EL (cell line): ENCODE measurements around the gene YIF1A.
"Not testable (repeated sequence)": the region's sequence is repeated elsewhere in the genome, so short reads cannot be mapped to it uniquely, and the experiment has no call there.

Source experiments
- DNase-seq: peaks from one replicate; pipeline ENCODE4 v3.0.0-alpha.2; 2016

YIF1A gene

GRCh38 chr11:66311470-66311964, 22.6 kb upstream of the YIF1A start:
- DNase-seq: no peak

GRCh38 chr11:66310803-66311440, 22.0 kb upstream of the YIF1A start:
- not testable (repeated sequence) for DNase-seq

- DNase-seq: no peak
Measured at GRCh38 chr11:66310324-66310723, 21.4 kb upstream of the YIF1A start.

- no peak for DNase-seq
Measured at GRCh38 chr11:66309475-66309874, 20.5 kb upstream of the YIF1A start.

GRCh38 chr11:66302656-66303055, 13.7 kb upstream of the YIF1A start:
- no peak for DNase-seq

- DNase-seq: no peak
Measured at GRCh38 chr11:66299186-66299585, 10.2 kb upstream of the YIF1A start.

GRCh38 chr11:66297610-66298009, 8.7 kb upstream of the YIF1A start:
- no peak for DNase-seq

GRCh38 chr11:66294626-66295620, 6.0 kb upstream of the YIF1A start:
- no peak for DNase-seq

- no peak for DNase-seq
Measured at GRCh38 chr11:66293777-66294625, 5.1 kb upstream of the YIF1A start.

- DNase-seq: no peak
Measured at GRCh38 chr11:66293352-66293751, 4.4 kb upstream of the YIF1A start.

- no peak for DNase-seq
Measured at GRCh38 chr11:66292543-66293332, 3.8 kb upstream of the YIF1A start.

- no peak for DNase-seq
Measured at GRCh38 chr11:66291706-66292542, 3.0 kb upstream of the YIF1A start, which contains the start of gene TMEM151A. Gene TMEM151A (plus strand): TSS chr11:66291894. CDS start chr11:66292014, 120 bp downstream.

- DNase-seq: no peak
Measured at GRCh38 chr11:66291303-66291705, 2.4 kb upstream of the YIF1A start.

- no peak for DNase-seq
Measured at GRCh38 chr11:66290330-66290621, 1.3 kb upstream of the YIF1A start.

- DNase-seq: no peak
Measured at GRCh38 chr11:66289548-66290329, 796 bp upstream of the YIF1A start.

- no peak for DNase-seq
Measured at GRCh38 chr11:66287889-66288670, 863 bp downstream of the YIF1A start.

- DNase-seq: no peak
Measured at GRCh38 chr11:66287211-66287888, 1.6 kb downstream of the YIF1A start.

GRCh38 chr11:66286699-66287098, 2.2 kb downstream of the YIF1A start:
- DNase-seq: no peak
